Astrocyte (in vitro differentiated cells and primary cell): ENCODE results near the gene ADAMTS8. TPM values are rescaled to one million over a fixed set of nuclear protein-coding genes. Genes with fewer than 3 reads are reported as not detected.
A peak's percentile ranks its signal among the peaks of the same experiment; 100 is the strongest.

Source experiments
- DNase-seq: peaks from one replicate; pipeline ENCODE4 v3.0.0-alpha.2; 2010; ENCODE audit warnings: low read depth
- FAIRE-seq: peaks from 2 replicates; lab custom pipeline; 2011; peaks lifted over from hg19 to GRCh38; lab: Jason Lieb, UNC
- H2AFZ ChIP-seq: 2 replicates; pipeline ENCODE4 v1.6.0; 2012; ENCODE audit warnings: low read depth, low read length, inconsistent platforms
- H3K27ac ChIP-seq: 2 replicates; pipeline ENCODE4 v1.5.1; 2011; ENCODE audit warnings: low read depth, low read length, inconsistent platforms
- H3K27me3 ChIP-seq: 2 replicates; pipeline ENCODE4 v1.6.0; 2011; ENCODE audit warnings: low read length, inconsistent platforms; ENCODE audit not compliant: insufficient read depth
- H3K36me3 ChIP-seq: 2 replicates; pipeline ENCODE4 v1.5.1; 2011; ENCODE audit warnings: low read length, inconsistent platforms; ENCODE audit not compliant: insufficient read depth
- H3K4me1 ChIP-seq: 2 replicates; pipeline ENCODE4 v1.5.1; 2011; ENCODE audit warnings: low read length, inconsistent platforms; ENCODE audit not compliant: insufficient read depth
- H3K4me2 ChIP-seq: 2 replicates; pipeline ENCODE4 v1.6.0; 2012; ENCODE audit warnings: low read length, inconsistent platforms
- H3K4me3 ChIP-seq: 2 replicates; pipeline ENCODE4 v1.5.1; 2011; ENCODE audit warnings: low read depth, mild to moderate bottlenecking, low read length, inconsistent platforms; ENCODE audit not compliant: insufficient read depth
- H3K79me2 ChIP-seq: 2 replicates; pipeline ENCODE4 v1.6.0; 2012; ENCODE audit warnings: mild to moderate bottlenecking, low read length, inconsistent platforms; ENCODE audit not compliant: insufficient read depth
- H3K9ac ChIP-seq: 2 replicates; pipeline ENCODE4 v1.6.0; 2012; ENCODE audit warnings: mild to moderate bottlenecking, low read length, inconsistent platforms
- H3K9me3 ChIP-seq: 2 replicates; pipeline ENCODE4 v1.5.1; 2012; ENCODE audit warnings: low read depth, mild to moderate bottlenecking, low read length, inconsistent platforms; ENCODE audit not compliant: insufficient read depth
- H4K20me1 ChIP-seq: 2 replicates; pipeline ENCODE4 v1.6.0; 2012; ENCODE audit warnings: low read length, inconsistent platforms; ENCODE audit not compliant: insufficient read depth
- H3K27ac Mint-ChIP-seq: one replicate; pipeline ENCODE4 v1.8.0; 2021; ENCODE audit warnings: mild to moderate bottlenecking, mixed read lengths; ENCODE audit not compliant: unreplicated experiment
- H3K27me3 Mint-ChIP-seq: one replicate; pipeline ENCODE4 v1.8.0; 2021; ENCODE audit warnings: low read depth, mixed read lengths; ENCODE audit not compliant: unreplicated experiment
- H3K36me3 Mint-ChIP-seq: one replicate; pipeline ENCODE4 v1.8.0; 2021; ENCODE audit warnings: low read depth, mixed read lengths; ENCODE audit not compliant: unreplicated experiment
- H3K4me1 Mint-ChIP-seq: one replicate; pipeline ENCODE4 v1.8.0; 2021; ENCODE audit warnings: low read depth, mixed read lengths; ENCODE audit not compliant: unreplicated experiment
- H3K4me3 Mint-ChIP-seq: one replicate; pipeline ENCODE4 v1.8.0; 2021; ENCODE audit warnings: mild to moderate bottlenecking, moderate library complexity, mixed read lengths; ENCODE audit not compliant: unreplicated experiment
- H3K9me3 Mint-ChIP-seq: one replicate; pipeline ENCODE4 v1.8.0; 2021; ENCODE audit warnings: mild to moderate bottlenecking, mixed read lengths; ENCODE audit not compliant: unreplicated experiment
- EZH2 ChIP-seq: IDR thresholded peaks from 2 replicates; pipeline ENCODE4 v1.6.1; 2012; ENCODE audit warnings: mild to moderate bottlenecking, low read length, inconsistent platforms; ENCODE audit not compliant: insufficient read depth
- total RNA-seq: library from RNA; stranded (reverse); gene quantifications from 2 replicates; pipeline ENCODE4 v1.2.1, GENCODE V29; 2021
- TF ChIP-seq, protein P1 (sequence below): IDR thresholded peaks from 2 replicates; pipeline ENCODE4 v1.5.1; 2011; ENCODE audit warnings: low read depth, mild to moderate bottlenecking, inconsistent platforms, low read length, moderate library complexity; ENCODE audit not compliant: insufficient read depth

The ADAMTS8 gene
- total RNA-seq, 1 donor from 2014 or later = 0.20 TPM

DNA sequence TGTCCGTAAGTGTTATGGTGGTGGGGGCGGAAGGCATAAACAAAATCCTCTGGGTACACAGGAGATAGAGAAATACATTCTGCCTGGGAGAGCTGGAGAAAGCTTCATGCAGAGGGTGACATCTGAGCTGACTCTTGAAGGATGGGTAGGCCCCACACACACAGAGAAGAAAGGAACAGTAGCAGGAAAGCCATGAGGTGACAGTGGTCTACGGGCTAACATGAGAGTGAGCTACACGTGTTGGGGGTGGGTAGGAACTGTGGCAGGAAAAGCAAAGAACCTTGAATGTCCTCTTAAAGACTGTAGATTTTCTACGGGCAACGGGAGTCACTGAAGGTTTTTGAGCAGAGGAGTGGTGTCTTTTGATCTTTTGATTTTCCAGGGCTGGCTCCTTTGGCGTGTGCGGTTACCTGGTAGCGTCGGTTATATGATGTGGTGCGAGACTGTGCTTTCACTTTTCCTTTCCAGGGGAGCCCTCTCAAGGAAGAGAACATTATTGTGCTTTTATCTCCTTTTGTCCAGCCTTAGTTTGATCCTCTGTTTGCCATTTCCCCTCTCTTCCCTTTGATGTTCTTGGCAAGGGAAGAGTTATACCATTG is 39.7 kb downstream of the ADAMTS8 start:
- Histone ChIP-seq H3K9ac (no peak overlapping the region), H3K4me3 (no peak overlapping the region), H3K27ac (no peak overlapping the region), H3K27me3 (peaks cover 49% of the 10 kb centered on the region), H4K20me1 (peaks cover 7% of the 10 kb centered on the region), H3K4me1 (peaks cover 19% of the 10 kb centered on the region), H3K9me3 (no peaks in the 10 kb centered on the region), H3K4me2 (no peak overlapping the region), H2AFZ (no peak overlapping the region), H3K36me3 (no peaks in the 10 kb centered on the region), H3K79me2 (no peaks in the 10 kb centered on the region)
- Mint-ChIP-seq H3K4me1 (peaks cover 22% of the 10 kb centered on the region), H3K27ac (no peak overlapping the region), H3K36me3 (no peaks in the 10 kb centered on the region), H3K9me3 (no peaks in the 10 kb centered on the region), H3K27me3 (peaks cover 61% of the 10 kb centered on the region), H3K4me3 (no peak overlapping the region)
- FAIRE-seq (no peak), DNase-seq (no peak)
- TF ChIP-seq, protein P1, sequence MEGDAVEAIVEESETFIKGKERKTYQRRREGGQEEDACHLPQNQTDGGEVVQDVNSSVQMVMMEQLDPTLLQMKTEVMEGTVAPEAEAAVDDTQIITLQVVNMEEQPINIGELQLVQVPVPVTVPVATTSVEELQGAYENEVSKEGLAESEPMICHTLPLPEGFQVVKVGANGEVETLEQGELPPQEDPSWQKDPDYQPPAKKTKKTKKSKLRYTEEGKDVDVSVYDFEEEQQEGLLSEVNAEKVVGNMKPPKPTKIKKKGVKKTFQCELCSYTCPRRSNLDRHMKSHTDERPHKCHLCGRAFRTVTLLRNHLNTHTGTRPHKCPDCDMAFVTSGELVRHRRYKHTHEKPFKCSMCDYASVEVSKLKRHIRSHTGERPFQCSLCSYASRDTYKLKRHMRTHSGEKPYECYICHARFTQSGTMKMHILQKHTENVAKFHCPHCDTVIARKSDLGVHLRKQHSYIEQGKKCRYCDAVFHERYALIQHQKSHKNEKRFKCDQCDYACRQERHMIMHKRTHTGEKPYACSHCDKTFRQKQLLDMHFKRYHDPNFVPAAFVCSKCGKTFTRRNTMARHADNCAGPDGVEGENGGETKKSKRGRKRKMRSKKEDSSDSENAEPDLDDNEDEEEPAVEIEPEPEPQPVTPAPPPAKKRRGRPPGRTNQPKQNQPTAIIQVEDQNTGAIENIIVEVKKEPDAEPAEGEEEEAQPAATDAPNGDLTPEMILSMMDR = no peak
- no peak for TF ChIP-seq EZH2

DNA sequence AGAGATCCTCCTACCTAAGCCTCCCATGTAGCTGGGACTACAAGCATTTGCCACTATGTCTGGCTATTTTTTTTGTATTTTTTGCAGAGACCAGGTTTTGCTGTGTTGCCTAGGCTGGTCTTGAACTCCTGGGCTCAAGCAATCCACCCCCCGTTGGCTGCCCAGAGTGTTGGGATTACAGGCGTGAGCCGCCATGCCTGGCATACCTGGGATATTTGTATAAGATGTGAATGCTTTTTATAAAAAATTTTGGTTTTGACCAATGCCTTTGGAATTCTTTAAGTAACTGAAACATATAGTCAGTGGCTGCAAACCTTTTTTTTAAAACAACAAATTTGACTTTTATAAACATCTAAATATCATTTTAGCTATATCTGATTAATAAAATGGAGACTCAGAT is 42.4 kb downstream of the ADAMTS8 start:
- Histone ChIP-seq H3K4me3 (no peak overlapping the region), H3K9me3 (no peaks in the 10 kb centered on the region)

More for the DNA sequence above, 42.4 kb downstream of the ADAMTS8 start:
- Histone ChIP-seq H3K36me3 (no peaks in the 10 kb centered on the region), H3K9ac (no peak overlapping the region), H4K20me1 (peaks cover 12% of the 10 kb centered on the region), H3K27ac (no peak overlapping the region), H3K27me3 (peaks cover 43% of the 10 kb centered on the region), H3K79me2 (no peaks in the 10 kb centered on the region), H3K4me2 (no peak overlapping the region), H3K4me1 (peaks cover 25% of the 10 kb centered on the region), H2AFZ (no peak overlapping the region)
- Mint-ChIP-seq H3K9me3 (no peaks in the 10 kb centered on the region), H3K4me1 (peaks cover 30% of the 10 kb centered on the region), H3K36me3 (no peaks in the 10 kb centered on the region), H3K27me3 (peaks cover 53% of the 10 kb centered on the region), H3K4me3 (no peak overlapping the region), H3K27ac (no peak overlapping the region)
- TF ChIP-seq EZH2 = no peak
- TF ChIP-seq, protein P1 = no peak
- DNase-seq (peak; percentile 10), FAIRE-seq (no peak)
